Left forelimb (tissue), 1 donor: ENCODE data around the gene UBE2E2.

Experiments used
- DNase-seq: peaks from one replicate; pipeline ENCODE4 v3.0.0-alpha.2; 2018; ENCODE audit warnings: low spot score

The UBE2E2 gene

GRCh38 chr3:23537101-23537551 is 334.0 kb downstream of the UBE2E2 start:
- DNase-seq = no peak

- no peak for DNase-seq
Observed at GRCh38 chr3:23539185-23539584, 336.1 kb downstream of the UBE2E2 start.

- DNase-seq = no peak
Observed at GRCh38 chr3:23540600-23540999, 337.5 kb downstream of the UBE2E2 start.

GRCh38 chr3:23542079-23542478 is 339.0 kb downstream of the UBE2E2 start:
- no peak for DNase-seq

GRCh38 chr3:23546181-23546580 is 343.1 kb downstream of the UBE2E2 start:
- no peak for DNase-seq

- no peak for DNase-seq
Observed at GRCh38 chr3:23547905-23548650, 345.0 kb downstream of the UBE2E2 start.

- DNase-seq = no peak
Observed at GRCh38 chr3:23548706-23549105, 345.6 kb downstream of the UBE2E2 start.

- no peak for DNase-seq
Observed at GRCh38 chr3:23549148-23549910, 346.2 kb downstream of the UBE2E2 start.

- DNase-seq = no peak
Observed at GRCh38 chr3:23550402-23550801, 347.3 kb downstream of the UBE2E2 start.

GRCh38 chr3:23552506-23552905 is 349.4 kb downstream of the UBE2E2 start:
- DNase-seq = no peak

- no peak for DNase-seq
Observed at GRCh38 chr3:23553353-23553752, 350.2 kb downstream of the UBE2E2 start.

- no peak for DNase-seq
Observed at GRCh38 chr3:23565041-23565775, 362.1 kb downstream of the UBE2E2 start.

GRCh38 chr3:23566499-23566898 is 363.4 kb downstream of the UBE2E2 start:
- DNase-seq = no peak

GRCh38 chr3:23567917-23568316 is 364.8 kb downstream of the UBE2E2 start:
- DNase-seq = no peak

- DNase-seq = no peak
Observed at GRCh38 chr3:23573827-23574226, 370.7 kb downstream of the UBE2E2 start.

GRCh38 chr3:23574822-23575315 is 371.7 kb downstream of the UBE2E2 start:
- no peak for DNase-seq

- no peak for DNase-seq
Observed at GRCh38 chr3:23575697-23576096, 372.6 kb downstream of the UBE2E2 start.

- DNase-seq = no peak
Observed at GRCh38 chr3:23576379-23576959, 373.3 kb downstream of the UBE2E2 start.

- no peak for DNase-seq
Observed at GRCh38 chr3:23580096-23580713, 377.1 kb downstream of the UBE2E2 start.

GRCh38 chr3:23583980-23584740 is 381.0 kb downstream of the UBE2E2 start:
- no peak for DNase-seq

GRCh38 chr3:23587513-23587912 is 384.4 kb downstream of the UBE2E2 start:
- DNase-seq = no peak
